GM13976 (cell line): ENCODE results near the gene SYNE2.
A peak's percentile ranks its signal among the peaks of the same experiment; 100 is the strongest.

Source experiments
- DNase-seq: peaks from one replicate; pipeline ENCODE4 v3.0.0; 2012; ENCODE audit warnings: low spot score
- in situ Hi-C: fragments of 300-500 bp; cut with MboI; formaldehyde crosslinking; loops from one replicate; pipeline ENCODE4 v1.12.0; 2022; ENCODE audit warnings: low sequenced_read_pairs, mixed read lengths, inconsistent platforms; ENCODE audit not compliant: unreplicated experiment
- TF ChIP-seq, protein P1 (sequence below): IDR thresholded peaks from 2 replicates; pipeline ENCODE4 v1.5.1; 2012; ENCODE audit warnings: borderline replicate concordance, mild to moderate bottlenecking; ENCODE audit not compliant: insufficient read depth; ENCODE audit errors: extremely low read depth, missing control alignments, control extremely low read depth

The SYNE2 gene

DNA sequence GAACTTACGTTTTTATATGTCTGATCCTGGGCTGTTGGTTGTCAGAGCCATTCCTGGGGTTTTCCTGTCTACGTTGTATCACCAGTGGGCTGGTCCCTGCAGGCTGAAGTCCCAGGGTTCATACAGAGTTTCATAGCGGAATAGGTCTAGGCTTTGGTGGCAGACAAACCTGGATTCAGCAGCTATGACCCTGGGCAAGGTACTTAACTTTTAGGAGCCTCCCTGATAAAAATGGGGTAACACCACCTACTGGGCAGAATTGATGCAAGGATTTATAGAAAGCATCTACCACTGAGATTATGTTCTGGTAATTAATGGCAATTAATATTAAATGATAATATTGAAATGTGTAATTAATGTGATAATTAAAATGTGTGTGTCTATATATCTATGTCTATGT is 141.2 kb downstream of the SYNE2 start:
- no peak for DNase-seq
- TF ChIP-seq, protein P1, sequence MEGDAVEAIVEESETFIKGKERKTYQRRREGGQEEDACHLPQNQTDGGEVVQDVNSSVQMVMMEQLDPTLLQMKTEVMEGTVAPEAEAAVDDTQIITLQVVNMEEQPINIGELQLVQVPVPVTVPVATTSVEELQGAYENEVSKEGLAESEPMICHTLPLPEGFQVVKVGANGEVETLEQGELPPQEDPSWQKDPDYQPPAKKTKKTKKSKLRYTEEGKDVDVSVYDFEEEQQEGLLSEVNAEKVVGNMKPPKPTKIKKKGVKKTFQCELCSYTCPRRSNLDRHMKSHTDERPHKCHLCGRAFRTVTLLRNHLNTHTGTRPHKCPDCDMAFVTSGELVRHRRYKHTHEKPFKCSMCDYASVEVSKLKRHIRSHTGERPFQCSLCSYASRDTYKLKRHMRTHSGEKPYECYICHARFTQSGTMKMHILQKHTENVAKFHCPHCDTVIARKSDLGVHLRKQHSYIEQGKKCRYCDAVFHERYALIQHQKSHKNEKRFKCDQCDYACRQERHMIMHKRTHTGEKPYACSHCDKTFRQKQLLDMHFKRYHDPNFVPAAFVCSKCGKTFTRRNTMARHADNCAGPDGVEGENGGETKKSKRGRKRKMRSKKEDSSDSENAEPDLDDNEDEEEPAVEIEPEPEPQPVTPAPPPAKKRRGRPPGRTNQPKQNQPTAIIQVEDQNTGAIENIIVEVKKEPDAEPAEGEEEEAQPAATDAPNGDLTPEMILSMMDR = peak; percentile 11
- in situ Hi-C loops = no loop called here

DNA sequence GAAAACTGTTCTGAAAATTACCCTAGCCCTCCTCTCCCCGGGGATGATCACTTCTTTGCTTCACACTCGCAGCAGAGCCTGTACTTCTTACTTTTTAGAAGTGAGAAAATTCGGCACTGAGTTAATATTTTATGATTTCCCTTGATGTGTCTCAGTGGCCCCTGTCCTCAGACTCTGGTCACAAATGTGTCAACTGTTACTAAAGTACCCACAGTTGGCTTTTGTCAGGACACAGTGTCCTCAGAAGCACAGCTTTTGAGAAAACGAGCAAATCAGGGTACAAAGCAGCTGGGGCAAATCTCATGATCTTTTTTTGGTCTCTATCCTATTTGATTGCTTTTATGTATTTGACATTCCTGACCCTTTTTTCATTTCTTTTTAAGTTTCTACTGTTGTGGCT is 142.5 kb downstream of the SYNE2 start:
- TF ChIP-seq, protein P1 = no peak
- no peak for DNase-seq
- in situ Hi-C loops = no loop called here

DNA sequence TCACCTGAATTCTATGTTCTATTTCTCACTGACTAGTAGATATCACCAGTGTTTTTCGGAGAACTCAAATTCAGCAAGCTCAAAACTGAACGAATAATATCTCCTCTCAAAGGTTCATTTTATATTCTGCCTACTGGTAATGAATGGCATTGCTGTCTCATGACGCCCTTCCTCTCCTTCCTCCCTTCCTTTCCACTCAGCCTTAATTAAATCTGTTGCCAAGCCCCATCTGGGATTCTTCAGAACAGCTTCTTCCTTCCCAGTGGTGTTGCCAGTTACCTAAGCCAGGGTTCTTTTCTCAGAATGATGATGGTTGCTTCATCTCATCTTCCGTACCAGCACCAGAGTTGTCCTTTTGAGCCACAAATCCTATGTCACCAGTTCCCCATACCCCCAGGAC is 143.2 kb downstream of the SYNE2 start:
- TF ChIP-seq, protein P1 = no peak
- in situ Hi-C loops = no loop called here
- no peak for DNase-seq

DNA sequence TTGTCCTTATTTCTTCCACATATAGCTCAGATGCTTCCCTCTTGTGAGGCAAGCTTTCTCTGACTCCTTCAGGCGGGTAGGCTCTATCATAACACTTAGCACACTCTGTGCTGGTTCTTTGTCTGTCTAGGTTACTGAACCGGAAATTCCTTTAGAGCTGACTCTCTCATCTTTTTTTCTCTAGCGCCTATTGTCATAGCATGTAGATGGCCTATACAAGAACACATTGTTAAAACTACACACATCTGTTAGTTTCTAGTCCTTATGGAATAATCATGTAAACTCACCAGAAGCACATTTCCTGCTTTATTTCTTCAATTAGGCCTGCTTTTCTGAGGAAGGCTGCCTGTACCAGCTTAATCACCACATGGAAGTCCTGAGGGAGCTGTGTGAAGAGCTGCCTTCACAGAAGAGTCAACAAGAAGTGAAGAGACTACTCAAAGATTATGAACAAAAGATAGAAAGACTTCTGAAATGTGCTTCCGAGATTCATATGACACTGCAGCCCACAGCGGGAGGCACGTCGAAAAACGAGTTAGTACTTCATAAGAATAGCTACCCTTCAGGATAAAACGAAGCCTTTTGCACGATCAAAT is 143.9 kb downstream of the SYNE2 start:
- no peak for DNase-seq
- in situ Hi-C loops = no loop called here
- TF ChIP-seq, protein P1 = no peak

DNA sequence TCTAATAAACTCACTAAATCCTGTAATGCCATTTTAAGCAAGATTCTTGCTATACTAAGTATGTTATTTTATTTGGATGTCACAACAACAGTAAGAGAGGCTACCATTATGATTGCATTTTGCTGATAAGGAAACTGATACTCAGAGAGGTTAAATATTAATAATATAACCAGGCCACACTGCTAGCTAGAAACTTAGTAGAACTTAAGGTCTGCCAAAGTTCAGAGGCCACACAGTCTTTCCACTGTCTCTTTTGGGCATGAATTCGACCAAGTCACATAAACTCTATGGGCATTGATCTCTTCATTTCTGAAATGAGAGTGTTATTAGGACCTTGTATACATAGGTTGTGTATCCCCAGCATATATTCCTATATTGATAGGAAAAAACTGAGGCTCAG is 147.9 kb downstream of the SYNE2 start:
- TF ChIP-seq, protein P1 = no peak
- no peak for DNase-seq
- in situ Hi-C loops = no loop called here

DNA sequence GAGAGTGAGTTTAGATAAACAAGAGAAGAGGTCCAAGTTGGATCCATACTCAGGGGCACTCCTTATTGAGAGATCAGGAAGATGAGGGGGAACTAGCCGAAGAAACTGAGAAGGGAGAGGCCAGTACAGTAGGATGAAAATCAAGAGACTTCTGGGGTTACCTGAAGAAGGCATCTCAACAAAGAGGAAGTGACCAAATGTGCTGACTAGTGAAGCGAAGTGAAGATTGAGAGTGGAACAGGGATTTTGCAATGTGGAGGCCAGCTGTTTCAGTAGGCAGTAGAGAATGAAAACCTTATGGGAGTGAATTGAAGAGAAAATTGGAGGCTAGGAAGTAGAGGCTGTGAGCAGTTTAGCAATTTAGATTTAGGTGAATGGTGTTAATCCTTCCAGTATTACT is 153.0 kb downstream of the SYNE2 start:
- TF ChIP-seq, protein P1 = no peak
- DNase-seq = no peak
- in situ Hi-C loops = no loop called here
